ENCODE results near the gene CILP2. TPM values are rescaled to one million over a fixed set of nuclear protein-coding genes. Genes with fewer than 3 reads are reported as not detected.

The CILP2 gene
- polyA plus RNA-seq, 1 experiment: 0.77 TPM

DNA sequence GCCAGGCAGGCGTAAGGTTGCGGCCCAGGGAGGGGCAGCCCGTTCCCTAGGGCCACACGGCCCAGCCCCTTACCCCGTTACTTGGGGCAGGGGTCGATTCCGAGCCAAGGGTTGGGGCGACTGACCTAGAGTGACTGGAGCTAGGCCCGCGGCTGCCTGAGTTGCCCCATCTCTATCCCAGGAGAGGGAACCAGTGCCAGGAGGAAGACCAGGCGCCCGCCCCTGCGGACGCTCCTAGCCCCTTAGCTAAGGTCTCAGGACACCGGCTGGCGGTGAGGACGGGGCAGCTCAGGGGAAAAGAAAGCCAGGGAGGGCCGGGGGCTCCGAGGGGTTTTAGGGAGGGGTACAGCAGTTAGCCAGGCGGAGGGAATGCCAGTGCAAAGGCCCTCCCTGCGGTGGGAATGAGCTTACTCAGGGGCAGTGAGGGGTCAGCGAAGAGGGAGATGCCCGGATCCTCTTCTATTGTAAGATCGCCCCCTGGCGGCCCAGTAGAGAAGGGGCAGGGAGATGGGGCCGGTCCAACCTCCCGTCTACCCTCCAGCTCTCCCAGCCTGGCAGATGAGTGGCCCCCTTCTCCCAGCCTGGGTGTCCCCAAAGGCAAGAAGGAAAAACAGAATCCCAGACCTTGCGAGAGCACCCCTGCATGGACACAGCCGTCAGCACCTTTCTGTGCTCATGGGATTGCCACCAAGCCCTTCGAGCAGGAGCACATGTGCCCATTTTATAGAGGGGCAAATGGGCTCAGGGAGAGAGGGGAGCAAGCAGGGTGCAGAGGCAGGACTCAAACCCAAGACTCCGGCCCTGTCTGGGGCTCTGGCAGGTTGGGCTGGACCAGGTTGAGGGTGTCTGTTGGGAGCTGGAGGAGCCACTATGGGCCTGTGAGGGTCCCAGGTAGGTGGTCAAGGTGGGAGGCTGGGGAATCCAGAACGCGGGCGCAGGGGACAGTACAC, 16.3 kb downstream of the CILP2 start:
- H3K36me3 ChIP-seq (ENCODE audit: control insufficient read depth, insufficient read depth, low read length): no peaks in the 10 kb centered on the region
- TF ChIP-seq, protein P1, sequence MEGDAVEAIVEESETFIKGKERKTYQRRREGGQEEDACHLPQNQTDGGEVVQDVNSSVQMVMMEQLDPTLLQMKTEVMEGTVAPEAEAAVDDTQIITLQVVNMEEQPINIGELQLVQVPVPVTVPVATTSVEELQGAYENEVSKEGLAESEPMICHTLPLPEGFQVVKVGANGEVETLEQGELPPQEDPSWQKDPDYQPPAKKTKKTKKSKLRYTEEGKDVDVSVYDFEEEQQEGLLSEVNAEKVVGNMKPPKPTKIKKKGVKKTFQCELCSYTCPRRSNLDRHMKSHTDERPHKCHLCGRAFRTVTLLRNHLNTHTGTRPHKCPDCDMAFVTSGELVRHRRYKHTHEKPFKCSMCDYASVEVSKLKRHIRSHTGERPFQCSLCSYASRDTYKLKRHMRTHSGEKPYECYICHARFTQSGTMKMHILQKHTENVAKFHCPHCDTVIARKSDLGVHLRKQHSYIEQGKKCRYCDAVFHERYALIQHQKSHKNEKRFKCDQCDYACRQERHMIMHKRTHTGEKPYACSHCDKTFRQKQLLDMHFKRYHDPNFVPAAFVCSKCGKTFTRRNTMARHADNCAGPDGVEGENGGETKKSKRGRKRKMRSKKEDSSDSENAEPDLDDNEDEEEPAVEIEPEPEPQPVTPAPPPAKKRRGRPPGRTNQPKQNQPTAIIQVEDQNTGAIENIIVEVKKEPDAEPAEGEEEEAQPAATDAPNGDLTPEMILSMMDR (IDR thresholded peaks at IDR 0.05; ENCODE audit: insufficient read depth, low read depth, low read length): peak; percentile 81
- H3K27me3 ChIP-seq (ENCODE audit: control insufficient read depth, insufficient read depth, low read length): no peaks in the 10 kb centered on the region
- ChIA-PET CTCF (interaction anchor here (0.6 to 8.0 kb wide), 25 partner anchors 8 to 96 kb away, joined by 3 to 103 read pairs (median 5); partner anchors contain the start of genes CILP2, GMIP and YJEFN3), POLR2A (no interaction called here)
- H3K4me3 ChIP-seq (ENCODE audit: low read depth, low read length): no peak overlapping the region
- no peak for DNase-seq (ENCODE audit: low read depth)

DNA sequence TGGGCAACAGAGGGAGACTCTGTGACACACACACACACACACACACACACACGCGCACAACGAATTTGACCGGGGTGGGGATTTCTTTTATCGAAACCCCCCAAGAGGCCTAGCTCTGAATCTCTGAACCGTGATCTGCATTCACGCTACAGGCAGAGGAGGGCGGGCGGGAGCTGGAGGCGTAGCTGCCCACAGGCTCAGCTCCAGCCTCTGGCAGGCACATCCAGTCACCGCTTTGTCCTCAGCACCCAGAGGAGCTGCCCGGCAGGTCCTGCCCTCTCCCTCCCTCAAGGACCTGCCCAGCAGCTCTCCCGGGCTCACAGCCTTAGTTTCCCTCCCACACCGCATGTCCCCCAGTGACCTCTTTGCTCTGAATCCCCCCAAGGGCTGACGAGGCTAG, 20.0 kb downstream of the CILP2 start:
- ChIA-PET POLR2A (no interaction called here), CTCF (interaction anchor here (0.9 to 1.2 kb wide), 2 partner anchors 26 to 86 kb away, joined by 3 to 4 read pairs; no protein-coding TSS in a partner anchor)
- Histone ChIP-seq H3K36me3 (ENCODE audit: control insufficient read depth, insufficient read depth, low read length) (no peaks in the 10 kb centered on the region), H3K4me3 (ENCODE audit: low read depth, low read length) (no peak overlapping the region), H3K27me3 (ENCODE audit: control insufficient read depth, insufficient read depth, low read length) (no peaks in the 10 kb centered on the region)
- TF ChIP-seq, protein P1 (IDR thresholded peaks at IDR 0.05; ENCODE audit: insufficient read depth, low read depth, low read length): no peak
- DNase-seq (ENCODE audit: low read depth): no peak

DNA sequence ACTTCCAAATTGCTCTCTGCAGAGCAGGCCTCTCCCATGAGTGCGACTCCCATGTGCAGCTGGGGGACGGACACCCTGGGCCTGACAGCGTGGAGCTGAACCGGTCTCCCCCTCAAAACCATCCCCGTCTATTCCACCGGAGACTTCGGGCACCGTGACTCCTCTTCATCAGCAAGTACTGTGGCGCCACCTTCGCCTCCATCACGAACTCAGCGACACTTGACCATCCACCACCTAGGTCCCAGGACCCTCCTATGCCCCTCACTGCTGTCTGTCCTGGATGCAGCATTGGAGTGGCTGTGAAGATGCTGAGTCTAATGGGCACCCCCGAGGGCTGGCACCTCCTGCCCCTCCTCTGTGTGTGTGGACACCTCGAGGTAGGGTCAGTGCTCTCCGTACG, 20.6 kb downstream of the CILP2 start:
- ChIA-PET POLR2A (no interaction called here), CTCF (interaction anchor here (0.9 to 1.2 kb wide), 2 partner anchors 26 to 85 kb away, joined by 3 to 4 read pairs; no protein-coding TSS in a partner anchor)
- DNase-seq (ENCODE audit: low read depth): no peak

DNA sequence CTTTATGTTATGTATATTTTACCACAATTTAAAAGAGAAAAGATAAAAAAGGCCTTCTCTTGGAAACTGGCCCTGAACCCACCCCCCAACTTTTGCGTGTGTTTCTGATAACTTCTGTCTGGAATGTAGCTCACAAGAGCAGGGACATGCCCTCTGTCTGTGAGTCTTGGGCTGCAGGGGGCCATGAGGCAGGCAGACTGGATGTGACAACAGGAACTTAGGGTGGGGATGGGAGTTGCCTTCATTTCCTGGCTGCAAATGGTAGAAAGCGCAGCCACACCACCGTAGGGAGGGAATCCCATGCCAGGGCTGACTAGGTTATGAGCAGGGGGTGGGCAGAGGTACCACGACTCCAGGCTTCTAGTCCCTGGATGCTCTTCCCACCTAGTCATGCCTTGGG, 21.9 kb downstream of the CILP2 start:
- TF ChIP-seq, protein P1 (IDR thresholded peaks at IDR 0.05; ENCODE audit: insufficient read depth, low read depth, low read length): no peak
- DNase-seq (ENCODE audit: low read depth): no peak
- CTCF ChIA-PET: interaction anchor here (1.0 to 2.8 kb wide), 3 partner anchors 9 to 400 kb away, joined by 3 to 14 read pairs (median 11); no protein-coding TSS in a partner anchor
- POLR2A ChIA-PET: interaction anchor here (0.7 kb wide), 1 partner anchor 103 kb away, joined by 3 read pairs; the partner anchor contains the start of gene ATP13A1
- H3K36me3 ChIP-seq (ENCODE audit: control insufficient read depth, insufficient read depth, low read length): no peaks in the 10 kb centered on the region
- H3K27me3 ChIP-seq (ENCODE audit: control insufficient read depth, insufficient read depth, low read length): no peaks in the 10 kb centered on the region
- H3K4me3 ChIP-seq (ENCODE audit: low read depth, low read length): no peak overlapping the region

More for the DNA sequence above, 20.6 kb downstream of the CILP2 start:
- H3K27me3 ChIP-seq (ENCODE audit: control insufficient read depth, insufficient read depth, low read length): no peaks in the 10 kb centered on the region
- no peaks in the 10 kb centered on the region for H3K36me3 ChIP-seq (ENCODE audit: control insufficient read depth, insufficient read depth, low read length)
- TF ChIP-seq, protein P1 (IDR thresholded peaks at IDR 0.05; ENCODE audit: insufficient read depth, low read depth, low read length): no peak
- H3K4me3 ChIP-seq (ENCODE audit: low read depth, low read length): no peak overlapping the region

All from BJ (cell line).